Uterus (tissue), 2 donors: ENCODE results near the gene CYGB.

Experiments used
- CTCF ChIP-seq, 4 experiments: fragments of 200-600 bp in 2 of 4; fragments of 450-650 bp in 2 of 4; sonication (generic) in 2 of 4; IDR thresholded peaks; one replicate each; pipeline ENCODE4 v1.5.1; 2016 to 2019; ENCODE audit warnings: antibody characterized with exemption in 4 of 4, mild to moderate bottlenecking in 2 of 4, moderate library complexity in 1 of 4
- POLR2A ChIP-seq, 2 donors: fragments of 450-650 bp; IDR thresholded peaks; one replicate each; pipeline ENCODE4 v1.6.1; 2016; ENCODE audit warnings: antibody characterized with exemption in 2 of 2, mild to moderate bottlenecking in 1 of 2, moderate library complexity in 1 of 2

- TF ChIP-seq CTCF (IDR thresholded peaks at IDR 0.05): no peak
- no peak for TF ChIP-seq POLR2A (IDR thresholded peaks at IDR 0.05)
Measured at GRCh38 chr17:76501827-76502307, 35.6 kb downstream of the CYGB start.
